ENCODE results near the gene PRKAA1.
"Not testable (repeated sequence)": the region's sequence is repeated elsewhere in the genome, so short reads cannot be mapped to it uniquely, and the experiment has no call there.

The PRKAA1 gene

GRCh38 chr5:40825461-40826043, 27.4 kb upstream of the PRKAA1 start:
- not testable (repeated sequence) for DNase-seq (ENCODE audit: low spot score)

- DNase-seq (ENCODE audit: low spot score), result no peak
Measured at GRCh38 chr5:40823459-40823858, 25.3 kb upstream of the PRKAA1 start.

- DNase-seq (ENCODE audit: low spot score), result no peak
Measured at GRCh38 chr5:40813698-40814281, 15.6 kb upstream of the PRKAA1 start.

GRCh38 chr5:40812125-40812524, 14.0 kb upstream of the PRKAA1 start:
- no peak for DNase-seq (ENCODE audit: low spot score)

- DNase-seq (ENCODE audit: low spot score), result peak; percentile 56
Measured at GRCh38 chr5:40801771-40802562, 3.8 kb upstream of the PRKAA1 start.

- DNase-seq (ENCODE audit: low spot score), result no peak
Measured at GRCh38 chr5:40799258-40799657, 1.1 kb upstream of the PRKAA1 start.

- peak; percentile 73 for DNase-seq (ENCODE audit: low spot score)
Measured at GRCh38 chr5:40798801-40799210, 632 bp upstream of the PRKAA1 start.

GRCh38 chr5:40797273-40798011, 732 bp downstream of the PRKAA1 start:
- DNase-seq (ENCODE audit: low spot score), result peak; percentile 81

- DNase-seq (ENCODE audit: low spot score), result no peak
Measured at GRCh38 chr5:40796487-40796889, 1.7 kb downstream of the PRKAA1 start.

- not testable (repeated sequence) for DNase-seq (ENCODE audit: low spot score)
Measured at GRCh38 chr5:40794877-40795276, 3.3 kb downstream of the PRKAA1 start.

- DNase-seq (ENCODE audit: low spot score), result not testable (repeated sequence)
Measured at GRCh38 chr5:40794340-40794739, 3.8 kb downstream of the PRKAA1 start.

GRCh38 chr5:40792691-40793090, 5.5 kb downstream of the PRKAA1 start:
- DNase-seq (ENCODE audit: low spot score), result not testable (repeated sequence)

- peak; percentile 52 for DNase-seq (ENCODE audit: low spot score)
Measured at GRCh38 chr5:40791715-40792139, 6.4 kb downstream of the PRKAA1 start.

GRCh38 chr5:40790947-40791593, 7.1 kb downstream of the PRKAA1 start:
- DNase-seq (ENCODE audit: low spot score), result no peak

- DNase-seq (ENCODE audit: low spot score), result not testable (repeated sequence)
Measured at GRCh38 chr5:40788941-40789340, 9.2 kb downstream of the PRKAA1 start.

GRCh38 chr5:40787986-40788385, 10.2 kb downstream of the PRKAA1 start:
- no peak for DNase-seq (ENCODE audit: low spot score)

- DNase-seq (ENCODE audit: low spot score), result not testable (repeated sequence)
Measured at GRCh38 chr5:40786664-40787063, 11.5 kb downstream of the PRKAA1 start.

GRCh38 chr5:40784916-40785315, 13.3 kb downstream of the PRKAA1 start:
- DNase-seq (ENCODE audit: low spot score), result no peak

GRCh38 chr5:40784027-40784653, 14.0 kb downstream of the PRKAA1 start:
- peak; percentile 64 for DNase-seq (ENCODE audit: low spot score)

GRCh38 chr5:40781843-40782409, 16.2 kb downstream of the PRKAA1 start:
- DNase-seq (ENCODE audit: low spot score), result no peak

GRCh38 chr5:40780858-40781257, 17.3 kb downstream of the PRKAA1 start:
- DNase-seq (ENCODE audit: low spot score), result no peak
